ENCODE data around the gene ZFHX3.

ZFHX3 gene

DNA sequence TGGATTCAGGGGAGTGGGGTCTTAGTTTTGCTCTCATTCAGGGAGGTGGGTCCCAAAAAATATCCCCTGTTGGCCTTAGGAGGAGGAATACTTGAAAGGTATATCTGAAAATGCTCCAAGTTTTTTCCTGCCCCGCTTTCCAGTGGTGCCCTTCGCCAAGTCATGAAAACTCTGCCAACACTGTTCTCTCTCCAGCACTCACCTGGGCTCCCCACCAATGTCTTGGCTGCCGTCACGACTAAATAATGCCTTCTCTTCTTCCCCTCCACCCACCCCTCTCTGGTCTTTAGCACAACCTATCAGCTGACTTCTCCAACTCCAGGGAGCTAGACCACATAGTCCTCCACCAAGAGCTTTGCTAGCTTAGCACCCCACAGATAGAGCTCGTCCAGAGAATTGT, 30.6 kb downstream of the ZFHX3 start:
- TF ChIP-seq, protein P1, sequence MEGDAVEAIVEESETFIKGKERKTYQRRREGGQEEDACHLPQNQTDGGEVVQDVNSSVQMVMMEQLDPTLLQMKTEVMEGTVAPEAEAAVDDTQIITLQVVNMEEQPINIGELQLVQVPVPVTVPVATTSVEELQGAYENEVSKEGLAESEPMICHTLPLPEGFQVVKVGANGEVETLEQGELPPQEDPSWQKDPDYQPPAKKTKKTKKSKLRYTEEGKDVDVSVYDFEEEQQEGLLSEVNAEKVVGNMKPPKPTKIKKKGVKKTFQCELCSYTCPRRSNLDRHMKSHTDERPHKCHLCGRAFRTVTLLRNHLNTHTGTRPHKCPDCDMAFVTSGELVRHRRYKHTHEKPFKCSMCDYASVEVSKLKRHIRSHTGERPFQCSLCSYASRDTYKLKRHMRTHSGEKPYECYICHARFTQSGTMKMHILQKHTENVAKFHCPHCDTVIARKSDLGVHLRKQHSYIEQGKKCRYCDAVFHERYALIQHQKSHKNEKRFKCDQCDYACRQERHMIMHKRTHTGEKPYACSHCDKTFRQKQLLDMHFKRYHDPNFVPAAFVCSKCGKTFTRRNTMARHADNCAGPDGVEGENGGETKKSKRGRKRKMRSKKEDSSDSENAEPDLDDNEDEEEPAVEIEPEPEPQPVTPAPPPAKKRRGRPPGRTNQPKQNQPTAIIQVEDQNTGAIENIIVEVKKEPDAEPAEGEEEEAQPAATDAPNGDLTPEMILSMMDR (conservative IDR thresholded peaks at IDR 0.05; ENCODE audit: control insufficient read depth, insufficient read depth, low read depth, low read length): no peak
- DNase-seq (ENCODE audit: low read depth): no peak
- no peak overlapping the region for H3K4me3 ChIP-seq (ENCODE audit: control insufficient read depth, low read depth, low read length)

DNA sequence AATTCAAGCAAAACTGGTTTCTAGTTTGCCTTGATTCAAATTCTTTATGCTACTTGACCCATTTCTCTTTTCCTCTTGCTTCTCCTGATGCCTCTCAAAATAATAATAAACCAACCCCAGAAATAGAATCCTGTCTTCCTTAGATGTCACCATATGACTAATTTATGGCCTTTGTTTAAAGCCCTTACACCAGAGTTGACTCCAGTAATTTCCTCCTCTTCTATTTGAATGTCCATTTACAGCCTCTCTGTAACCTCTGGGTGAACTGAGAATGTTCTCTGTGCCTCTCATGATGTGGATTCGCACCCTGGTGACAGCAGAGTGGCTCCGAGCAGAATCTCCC, 31.5 kb downstream of the ZFHX3 start:
- no peak overlapping the region for H3K4me3 ChIP-seq (ENCODE audit: control insufficient read depth, low read depth, low read length)
- DNase-seq (ENCODE audit: low read depth): no peak
- TF ChIP-seq, protein P1 (conservative IDR thresholded peaks at IDR 0.05; ENCODE audit: control insufficient read depth, insufficient read depth, low read depth, low read length): no peak

DNA sequence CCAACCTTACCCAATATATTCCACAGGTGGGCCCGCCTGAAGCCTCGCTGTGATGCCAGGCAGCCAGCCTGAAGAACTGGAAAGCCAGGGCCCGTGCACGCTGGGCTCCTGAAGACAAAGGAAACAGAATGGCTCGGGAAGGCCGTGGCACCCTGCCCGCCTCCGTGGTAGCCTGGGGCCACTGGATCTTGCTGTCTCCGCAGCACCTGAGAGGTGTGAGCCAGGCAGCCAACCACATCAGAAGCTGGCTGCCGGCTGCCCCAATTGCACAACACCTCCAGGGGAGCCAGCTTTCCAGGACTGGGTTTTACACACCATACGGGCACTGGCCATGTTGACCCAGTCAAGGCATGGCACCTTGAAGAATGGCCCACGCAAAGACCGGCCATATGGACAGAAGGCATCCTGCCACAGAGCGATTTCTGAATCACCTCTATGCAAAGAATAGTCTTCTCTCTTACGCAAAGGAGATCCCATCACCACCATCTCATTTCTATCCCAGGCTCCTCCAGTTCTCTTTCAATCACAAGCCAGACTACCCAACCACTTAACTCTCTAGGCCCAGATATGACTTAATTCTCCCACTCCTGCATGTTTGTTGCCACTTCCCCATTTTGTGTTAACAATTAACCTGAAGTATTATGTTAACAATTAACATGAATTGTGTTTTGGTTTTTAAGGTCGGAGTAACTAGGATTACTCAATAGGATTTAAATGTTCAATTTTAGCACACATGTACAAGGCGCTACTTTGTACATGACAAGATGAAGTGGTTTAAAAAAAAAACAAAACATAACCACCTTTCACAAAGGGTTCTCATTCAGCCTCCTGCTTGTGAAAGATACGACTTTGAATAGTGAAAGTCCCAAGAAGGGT, 32.1 kb downstream of the ZFHX3 start:
- DNase-seq (ENCODE audit: low read depth): no peak
- TF ChIP-seq, protein P1 (conservative IDR thresholded peaks at IDR 0.05; ENCODE audit: control insufficient read depth, insufficient read depth, low read depth, low read length): no peak
- H3K4me3 ChIP-seq (ENCODE audit: control insufficient read depth, low read depth, low read length): no peak overlapping the region

DNA sequence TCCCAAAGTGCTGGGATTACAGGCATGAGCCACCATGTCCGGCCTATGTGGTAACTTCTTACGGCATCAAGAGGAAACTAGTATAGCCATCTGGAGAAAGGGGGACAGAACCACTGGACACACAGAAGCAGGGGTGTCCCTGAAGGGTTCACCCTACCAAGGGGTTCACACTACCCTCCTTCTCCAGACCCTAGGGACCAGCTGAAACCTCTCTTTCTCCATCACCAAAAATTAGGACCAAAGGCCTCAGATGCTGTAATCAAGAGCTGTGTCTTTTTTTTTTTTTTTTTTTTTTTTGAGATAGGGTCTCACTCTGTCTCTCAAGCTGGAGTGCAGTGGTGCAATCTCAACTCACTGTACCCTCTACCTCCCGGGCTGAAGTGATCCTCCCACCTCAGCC, 33.2 kb downstream of the ZFHX3 start:
- DNase-seq (ENCODE audit: low read depth): no peak
- TF ChIP-seq, protein P1 (conservative IDR thresholded peaks at IDR 0.05; ENCODE audit: control insufficient read depth, insufficient read depth, low read depth, low read length): no peak
- H3K4me3 ChIP-seq (ENCODE audit: control insufficient read depth, low read depth, low read length): no peak overlapping the region

DNA sequence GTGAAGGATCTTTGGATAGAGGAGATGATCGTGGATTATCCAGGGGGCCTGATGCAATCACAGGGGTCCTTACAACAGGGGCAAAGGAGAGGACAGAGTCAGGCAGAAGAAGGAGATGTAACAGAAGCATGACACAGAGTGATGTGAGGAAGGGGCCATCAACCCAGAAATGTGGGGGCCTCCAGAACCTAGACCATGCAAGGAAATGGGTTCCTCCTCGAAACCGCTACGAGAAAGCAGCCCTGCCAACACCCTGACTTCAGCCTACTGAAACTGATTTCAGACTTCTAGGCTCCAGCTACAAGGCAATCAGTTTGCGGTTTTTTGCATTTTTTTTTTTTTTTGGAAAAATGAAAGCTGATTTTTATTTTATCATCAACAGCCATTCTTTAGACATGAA, 34.0 kb downstream of the ZFHX3 start:
- TF ChIP-seq, protein P1 (conservative IDR thresholded peaks at IDR 0.05; ENCODE audit: control insufficient read depth, insufficient read depth, low read depth, low read length): no peak
- H3K4me3 ChIP-seq (ENCODE audit: control insufficient read depth, low read depth, low read length): no peak overlapping the region
- DNase-seq (ENCODE audit: low read depth): no peak

DNA sequence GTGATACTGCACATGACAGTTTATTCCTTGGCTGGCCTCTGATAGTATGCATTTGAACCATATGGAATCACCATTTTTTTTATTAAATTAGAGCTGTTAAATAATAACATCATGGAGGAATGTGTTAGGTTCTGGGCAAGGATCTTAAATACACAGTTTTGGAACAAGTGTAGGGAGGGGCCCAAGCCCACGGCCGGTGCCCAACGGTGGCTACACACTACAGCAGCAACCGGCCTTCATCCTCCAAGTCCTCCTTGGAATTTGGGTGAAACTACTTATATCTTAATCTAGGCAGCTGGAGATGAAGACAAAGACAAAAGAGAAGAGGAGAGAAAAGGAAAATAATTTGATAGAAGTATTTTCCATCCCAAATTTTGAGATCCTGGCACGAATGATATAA, 35.6 kb downstream of the ZFHX3 start:
- no peak for DNase-seq (ENCODE audit: low read depth)
- no peak overlapping the region for H3K4me3 ChIP-seq (ENCODE audit: control insufficient read depth, low read depth, low read length)
- TF ChIP-seq, protein P1 (conservative IDR thresholded peaks at IDR 0.05; ENCODE audit: control insufficient read depth, insufficient read depth, low read depth, low read length): no peak
